ENCODE data around the gene AQP7. TPM values are rescaled to one million over a fixed set of nuclear protein-coding genes. Genes with fewer than 3 reads are reported as not detected.
A peak's percentile ranks its signal among the peaks of the same experiment; 100 is the strongest.

The AQP7 gene
- polyA plus RNA-seq, 4 donors: 18.7 to 55.1 (median 35.6) TPM

DNA sequence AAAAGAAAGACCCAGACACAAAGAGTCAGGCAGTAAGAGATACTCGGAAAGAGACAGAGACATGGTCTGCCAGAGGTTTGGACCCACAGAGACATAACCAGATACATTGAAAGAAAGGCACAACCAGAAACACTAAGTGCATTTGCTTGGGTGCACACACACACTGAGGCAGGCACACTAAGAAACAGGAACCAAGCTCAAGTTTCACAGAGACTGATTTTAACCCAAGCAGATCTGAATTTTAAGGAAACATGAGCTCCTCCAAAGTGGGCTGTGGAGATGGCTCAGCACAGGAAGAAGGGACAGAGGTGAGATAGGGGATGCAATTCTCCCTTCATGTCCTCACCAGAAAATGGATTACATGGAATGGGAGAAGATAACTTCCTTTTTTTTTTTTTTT is 35.5 kb upstream of the AQP7 start:
- no peaks in the 10 kb centered on the region for H3K27me3 ChIP-seq (ENCODE audit: control insufficient read depth in 3 of 3, insufficient read depth in 3 of 3, low read length in 3 of 3)
- peaks cover 3 to 34% (median 3%) of the 10 kb centered on the region in 3 donors for H3K36me3 ChIP-seq (ENCODE audit: control insufficient read depth in 3 of 3, insufficient read depth in 2 of 3, low read depth in 1 of 3, low read length in 3 of 3)
- FAIRE-seq (no peak), DNase-seq (no peak)
- 85 to 100% (median 92%) methylated on average over 1 of the region's 1 CpG for WGBS, 3 donors
- H3K4me1 ChIP-seq (ENCODE audit: control insufficient read depth in 3 of 3, insufficient read depth in 2 of 3, low read depth in 1 of 3, low read length in 2 of 3): peaks cover 3 to 61% (median 18%) of the 10 kb centered on the region in 3 donors
- H3K9me3 ChIP-seq (ENCODE audit: control insufficient read depth in 2 of 2, insufficient read depth in 1 of 2, low read depth in 1 of 2, low read length in 1 of 2): no peaks in the 10 kb centered on the region
- H3K4me3 ChIP-seq (ENCODE audit: low read depth in 1 of 3, low read length in 3 of 3): no peak overlapping the region
- H3K27ac ChIP-seq (ENCODE audit: low read depth in 1 of 3, low read length in 2 of 3): no peak overlapping the region

DNA sequence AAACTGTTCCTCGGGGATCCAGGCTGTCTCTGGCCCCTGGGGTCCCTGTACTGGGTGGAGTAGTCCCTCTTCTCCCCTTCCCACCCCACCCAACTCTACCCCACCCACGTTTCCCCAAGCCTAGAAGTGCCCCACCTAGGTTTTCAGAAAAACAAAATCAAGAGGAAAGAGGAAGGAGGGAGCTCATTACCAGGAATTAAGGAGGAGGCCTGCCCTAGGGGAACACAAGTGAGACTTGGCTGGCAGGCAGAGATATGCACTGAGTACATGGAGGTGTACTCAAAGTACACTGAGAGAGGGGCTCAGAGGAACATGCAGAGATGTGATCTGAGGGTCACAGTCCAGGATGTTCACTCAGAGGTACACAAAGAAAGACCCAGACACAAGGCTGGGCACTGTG is 34.8 kb upstream of the AQP7 start:
- peak in 1 of 2 donors; percentile 7 for DNase-seq
- Histone ChIP-seq H3K27ac (ENCODE audit: low read depth in 1 of 3, low read length in 2 of 3) (no peak overlapping the region), H3K4me1 (ENCODE audit: control insufficient read depth in 3 of 3, insufficient read depth in 2 of 3, low read depth in 1 of 3, low read length in 2 of 3) (peaks cover 3 to 54% (median 18%) of the 10 kb centered on the region in 3 donors), H3K27me3 (ENCODE audit: control insufficient read depth in 3 of 3, insufficient read depth in 3 of 3, low read length in 3 of 3) (no peaks in the 10 kb centered on the region), H3K9me3 (ENCODE audit: control insufficient read depth in 2 of 2, insufficient read depth in 1 of 2, low read depth in 1 of 2, low read length in 1 of 2) (no peaks in the 10 kb centered on the region), H3K36me3 (ENCODE audit: control insufficient read depth in 3 of 3, insufficient read depth in 2 of 3, low read depth in 1 of 3, low read length in 3 of 3) (peaks cover 3 to 27% (median 3%) of the 10 kb centered on the region in 3 donors), H3K4me3 (ENCODE audit: low read depth in 1 of 3, low read length in 3 of 3) (no peak overlapping the region)
- 31 to 49% (median 39%) methylated on average over 2 of the region's 2 CpGs for whole genome bisulfite sequencing, 3 donors
- no peak for FAIRE-seq

DNA sequence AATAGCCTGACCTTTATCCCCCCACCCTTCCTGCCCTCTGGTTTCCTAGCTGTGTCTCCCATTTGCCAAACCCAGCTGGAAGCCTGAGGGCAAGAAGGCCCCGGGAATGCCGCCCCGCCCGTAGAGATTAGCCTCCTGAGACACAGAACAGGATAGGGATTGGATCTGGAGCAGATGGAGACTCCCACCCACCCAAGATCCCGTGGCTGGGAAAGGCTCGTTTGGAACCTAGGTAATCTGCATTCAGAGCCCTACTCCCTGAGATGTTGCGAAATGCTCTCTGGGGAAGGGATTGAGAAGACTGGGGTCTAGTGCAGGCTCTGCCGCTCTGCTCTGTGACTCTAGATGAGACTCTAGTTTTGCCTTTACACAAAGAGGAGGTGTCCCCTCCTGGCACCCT is 34.1 kb upstream of the AQP7 start:
- Histone ChIP-seq H3K4me1 (ENCODE audit: control insufficient read depth in 3 of 3, insufficient read depth in 2 of 3, low read depth in 1 of 3, low read length in 2 of 3) (peaks cover 3 to 48% (median 18%) of the 10 kb centered on the region in 3 donors), H3K27me3 (ENCODE audit: control insufficient read depth in 3 of 3, insufficient read depth in 3 of 3, low read length in 3 of 3) (no peaks in the 10 kb centered on the region), H3K9me3 (ENCODE audit: control insufficient read depth in 2 of 2, insufficient read depth in 1 of 2, low read depth in 1 of 2, low read length in 1 of 2) (no peaks in the 10 kb centered on the region), H3K4me3 (ENCODE audit: low read depth in 1 of 3, low read length in 3 of 3) (no peak overlapping the region), H3K27ac (ENCODE audit: low read depth in 1 of 3, low read length in 2 of 3) (peak overlapping the region in 1 of 3 donors; percentile 37), H3K36me3 (ENCODE audit: control insufficient read depth in 3 of 3, insufficient read depth in 2 of 3, low read depth in 1 of 3, low read length in 3 of 3) (peaks cover 0 to 20% (median 1%) of the 10 kb centered on the region in 3 donors)
- DNase-seq: no peak
- no peak for FAIRE-seq
- 44 to 55% (median 52%) methylated on average over 8 of the region's 8 CpGs for WGBS, 3 donors

DNA sequence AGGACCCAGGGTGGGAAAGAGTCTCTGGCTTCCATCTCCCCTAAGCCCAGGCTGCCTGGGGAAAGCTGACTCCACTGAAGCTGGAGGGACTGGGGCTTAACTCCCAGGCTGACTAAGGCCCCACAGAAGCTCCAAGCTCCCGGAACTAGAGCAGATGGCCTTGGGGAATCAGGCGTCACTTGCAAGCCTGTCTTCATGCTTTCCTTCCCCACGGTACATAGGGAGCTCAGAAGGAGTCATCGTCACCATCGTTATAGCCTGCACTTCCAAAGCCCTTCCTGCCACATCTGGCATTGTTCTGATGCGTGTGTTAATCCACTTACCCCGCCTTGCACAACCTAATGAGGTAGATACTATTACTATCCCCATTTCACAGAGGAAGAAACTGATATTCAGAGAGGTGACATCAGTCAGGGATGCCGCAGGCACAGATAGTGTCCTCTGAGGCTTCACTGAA is 33.5 kb upstream of the AQP7 start:
- H3K9me3 ChIP-seq (ENCODE audit: control insufficient read depth in 2 of 2, insufficient read depth in 1 of 2, low read depth in 1 of 2, low read length in 1 of 2): no peaks in the 10 kb centered on the region
- H3K27ac ChIP-seq (ENCODE audit: low read depth in 1 of 3, low read length in 2 of 3): peak overlapping the region in 1 of 3 donors; percentile 37
- FAIRE-seq (no peak), DNase-seq (no peak)
- H3K36me3 ChIP-seq (ENCODE audit: control insufficient read depth in 3 of 3, insufficient read depth in 2 of 3, low read depth in 1 of 3, low read length in 3 of 3): peaks cover 0 to 16% (median 0%) of the 10 kb centered on the region in 3 donors
- H3K27me3 ChIP-seq (ENCODE audit: control insufficient read depth in 3 of 3, insufficient read depth in 3 of 3, low read length in 3 of 3): no peaks in the 10 kb centered on the region
- 82 to 87% (median 82%) methylated on average over 8 of the region's 8 CpGs for WGBS, 3 donors
- H3K4me3 ChIP-seq (ENCODE audit: low read depth in 1 of 3, low read length in 3 of 3): no peak overlapping the region
- peaks cover 3 to 48% (median 18%) of the 10 kb centered on the region in 3 donors for H3K4me1 ChIP-seq (ENCODE audit: control insufficient read depth in 3 of 3, insufficient read depth in 2 of 3, low read depth in 1 of 3, low read length in 2 of 3)

DNA sequence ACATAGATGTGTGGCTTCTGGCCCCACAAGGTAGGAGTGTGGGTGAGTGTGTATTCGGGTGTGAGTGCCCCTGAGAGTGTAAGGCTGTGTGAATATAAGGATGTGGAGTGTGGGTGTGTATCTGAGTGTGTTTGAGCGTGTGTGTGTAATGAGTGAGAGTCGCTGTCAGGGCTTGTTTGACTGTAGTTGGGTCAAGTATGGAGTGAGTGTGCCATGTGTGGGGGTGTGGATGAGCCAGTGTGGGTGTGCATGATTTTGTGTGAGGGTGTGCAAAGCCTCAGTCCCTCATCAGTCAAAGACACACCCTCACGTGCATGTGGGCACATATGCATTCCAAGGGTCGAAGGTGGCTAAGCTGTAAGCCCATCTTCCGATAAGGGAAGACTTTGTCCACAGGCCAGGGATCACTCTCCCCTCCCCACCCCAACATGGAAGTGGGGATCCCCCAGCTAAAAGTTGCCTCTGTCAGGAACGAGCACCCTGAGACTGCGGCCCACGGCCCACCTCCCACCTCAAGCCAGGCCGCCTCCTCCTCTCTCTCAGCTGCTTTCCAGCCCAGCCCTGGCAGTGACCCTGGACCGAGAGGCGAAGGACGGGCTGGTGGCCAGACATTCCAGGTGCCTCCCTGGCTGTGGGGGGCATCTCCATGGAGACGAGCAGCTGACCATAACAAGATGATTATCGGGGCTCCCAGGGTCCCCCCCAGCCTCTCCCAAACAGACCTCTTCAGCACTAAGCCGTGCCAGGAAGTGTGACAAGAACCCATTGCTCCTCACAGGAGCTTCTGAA is 32.1 kb upstream of the AQP7 start:
- Histone ChIP-seq H3K4me1 (ENCODE audit: control insufficient read depth in 3 of 3, insufficient read depth in 2 of 3, low read depth in 1 of 3, low read length in 2 of 3) (peaks cover 2 to 43% (median 15%) of the 10 kb centered on the region in 3 donors), H3K36me3 (ENCODE audit: control insufficient read depth in 3 of 3, insufficient read depth in 2 of 3, low read depth in 1 of 3, low read length in 3 of 3) (peaks cover 0 to 2% (median 0%) of the 10 kb centered on the region in 3 donors), H3K4me3 (ENCODE audit: low read depth in 1 of 3, low read length in 3 of 3) (no peak overlapping the region), H3K27me3 (ENCODE audit: control insufficient read depth in 3 of 3, insufficient read depth in 3 of 3, low read length in 3 of 3) (no peaks in the 10 kb centered on the region), H3K9me3 (ENCODE audit: control insufficient read depth in 2 of 2, insufficient read depth in 1 of 2, low read depth in 1 of 2, low read length in 1 of 2) (no peaks in the 10 kb centered on the region), H3K27ac (ENCODE audit: low read depth in 1 of 3, low read length in 2 of 3) (peak overlapping the region in 2 of 3 donors; percentile 45 to 65)
- FAIRE-seq: no peak
- peak; percentile 82 to 93 for DNase-seq
- WGBS, 3 donors: 29 to 61% (median 42%) methylated on average over 15 to 16 of the region's 16 CpGs

DNA sequence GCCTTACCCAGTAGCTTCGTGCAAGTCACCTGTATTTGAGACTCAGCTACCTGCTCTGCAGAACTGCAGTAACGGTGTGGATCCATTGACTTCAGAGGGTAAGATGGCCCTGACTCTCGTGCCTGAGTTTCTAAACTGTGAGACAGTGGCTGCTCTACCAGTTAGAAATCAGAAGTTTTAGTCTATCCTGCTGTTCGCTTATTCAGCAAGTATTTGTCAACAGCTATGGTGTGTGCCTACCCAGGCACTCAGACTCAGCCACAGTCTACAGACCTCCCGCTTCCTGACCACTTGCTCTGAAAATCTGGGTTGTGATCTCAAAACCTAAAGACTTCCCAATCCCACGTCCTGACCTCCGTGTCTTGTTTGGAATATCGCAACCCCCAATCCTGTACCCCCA is 31.5 kb upstream of the AQP7 start:
- Histone ChIP-seq H3K9me3 (ENCODE audit: control insufficient read depth in 2 of 2, insufficient read depth in 1 of 2, low read depth in 1 of 2, low read length in 1 of 2) (peaks cover 0 to 2% of the 10 kb centered on the region in 2 donors), H3K27ac (ENCODE audit: low read depth in 1 of 3, low read length in 2 of 3) (peak overlapping the region in 1 of 3 donors; percentile 63), H3K4me3 (ENCODE audit: low read depth in 1 of 3, low read length in 3 of 3) (no peak overlapping the region), H3K36me3 (ENCODE audit: control insufficient read depth in 3 of 3, insufficient read depth in 2 of 3, low read depth in 1 of 3, low read length in 3 of 3) (no peaks in the 10 kb centered on the region), H3K27me3 (ENCODE audit: control insufficient read depth in 3 of 3, insufficient read depth in 3 of 3, low read length in 3 of 3) (no peaks in the 10 kb centered on the region), H3K4me1 (ENCODE audit: control insufficient read depth in 3 of 3, insufficient read depth in 2 of 3, low read depth in 1 of 3, low read length in 2 of 3) (peaks cover 0 to 39% (median 13%) of the 10 kb centered on the region in 3 donors)
- WGBS, 3 donors: 84 to 92% (median 89%) methylated on average over 8 of the region's 8 CpGs
- FAIRE-seq: no peak
- DNase-seq: no peak

DNA sequence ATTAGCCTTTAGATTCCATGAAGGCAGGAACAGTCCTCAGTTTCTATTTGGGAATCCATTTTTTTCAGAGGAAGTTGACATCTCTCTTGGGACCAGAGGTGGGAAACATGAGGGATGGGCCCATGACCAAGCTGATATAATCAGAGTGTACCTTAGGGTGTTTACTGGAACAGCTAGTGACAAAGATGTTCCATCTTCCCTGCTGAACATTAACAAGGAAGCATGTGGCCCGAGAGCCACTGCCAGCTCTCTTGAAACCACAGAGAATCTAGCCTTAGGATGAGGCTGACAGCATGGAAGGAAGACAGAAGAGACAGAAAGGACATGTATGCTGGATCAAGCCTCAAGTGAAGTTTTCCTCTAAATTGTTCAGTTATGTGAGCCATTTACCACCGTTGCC is 29.1 kb upstream of the AQP7 start:
- peaks cover 0 to 29% (median 13%) of the 10 kb centered on the region in 3 donors for H3K4me1 ChIP-seq (ENCODE audit: control insufficient read depth in 3 of 3, insufficient read depth in 2 of 3, low read depth in 1 of 3, low read length in 2 of 3)
- WGBS, 3 donors: 71 to 75% (median 73%) methylated on average over 2 of the region's 2 CpGs
- peaks cover 0 to 2% of the 10 kb centered on the region in 2 donors for H3K9me3 ChIP-seq (ENCODE audit: control insufficient read depth in 2 of 2, insufficient read depth in 1 of 2, low read depth in 1 of 2, low read length in 1 of 2)
- no peaks in the 10 kb centered on the region for H3K27me3 ChIP-seq (ENCODE audit: control insufficient read depth in 3 of 3, insufficient read depth in 3 of 3, low read length in 3 of 3)
- H3K27ac ChIP-seq (ENCODE audit: low read depth in 1 of 3, low read length in 2 of 3): no peak overlapping the region
- FAIRE-seq (no peak), DNase-seq (no peak)
- H3K4me3 ChIP-seq (ENCODE audit: low read depth in 1 of 3, low read length in 3 of 3): no peak overlapping the region
- H3K36me3 ChIP-seq (ENCODE audit: control insufficient read depth in 3 of 3, insufficient read depth in 2 of 3, low read depth in 1 of 3, low read length in 3 of 3): no peaks in the 10 kb centered on the region

DNA sequence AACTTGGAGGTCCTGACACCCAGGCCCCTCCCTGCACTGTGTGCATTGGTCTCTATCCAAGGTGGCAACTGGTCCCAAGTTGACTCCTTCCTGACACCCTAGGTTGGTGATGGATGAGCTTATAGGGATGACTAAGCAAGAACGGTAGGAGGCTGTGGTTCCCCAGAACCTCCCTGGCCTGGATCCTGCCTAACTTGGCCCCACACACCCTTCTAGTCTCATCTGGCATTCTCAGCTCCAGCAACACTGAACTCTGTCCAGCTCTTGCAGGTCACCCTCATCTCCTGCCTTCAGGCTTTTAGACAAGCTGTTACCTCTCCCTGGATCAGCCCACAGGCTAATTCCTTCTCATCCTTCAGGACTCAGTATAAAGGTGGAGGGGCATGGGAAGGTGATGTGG is 28.6 kb upstream of the AQP7 start:
- H3K27ac ChIP-seq (ENCODE audit: low read depth in 1 of 3, low read length in 2 of 3): no peak overlapping the region
- H3K36me3 ChIP-seq (ENCODE audit: control insufficient read depth in 3 of 3, insufficient read depth in 2 of 3, low read depth in 1 of 3, low read length in 3 of 3): no peaks in the 10 kb centered on the region
- peaks cover 0 to 2% of the 10 kb centered on the region in 2 donors for H3K9me3 ChIP-seq (ENCODE audit: control insufficient read depth in 2 of 2, insufficient read depth in 1 of 2, low read depth in 1 of 2, low read length in 1 of 2)
- FAIRE-seq (no peak), DNase-seq (no peak)
- no peaks in the 10 kb centered on the region for H3K27me3 ChIP-seq (ENCODE audit: control insufficient read depth in 3 of 3, insufficient read depth in 3 of 3, low read length in 3 of 3)
- no peak overlapping the region for H3K4me3 ChIP-seq (ENCODE audit: low read depth in 1 of 3, low read length in 3 of 3)
- H3K4me1 ChIP-seq (ENCODE audit: control insufficient read depth in 3 of 3, insufficient read depth in 2 of 3, low read depth in 1 of 3, low read length in 2 of 3): peaks cover 0 to 24% (median 13%) of the 10 kb centered on the region in 3 donors
- WGBS, 3 donors: 27 to 55% (median 36%) methylated on average over 1 of the region's 1 CpG

All from small intestine (tissue), 7 donors.